ENCODE results near the gene GAGE10.
"Not testable (repeated sequence)": the region's sequence is repeated elsewhere in the genome, so short reads cannot be mapped to it uniquely, and the experiment has no call there.

DNA sequence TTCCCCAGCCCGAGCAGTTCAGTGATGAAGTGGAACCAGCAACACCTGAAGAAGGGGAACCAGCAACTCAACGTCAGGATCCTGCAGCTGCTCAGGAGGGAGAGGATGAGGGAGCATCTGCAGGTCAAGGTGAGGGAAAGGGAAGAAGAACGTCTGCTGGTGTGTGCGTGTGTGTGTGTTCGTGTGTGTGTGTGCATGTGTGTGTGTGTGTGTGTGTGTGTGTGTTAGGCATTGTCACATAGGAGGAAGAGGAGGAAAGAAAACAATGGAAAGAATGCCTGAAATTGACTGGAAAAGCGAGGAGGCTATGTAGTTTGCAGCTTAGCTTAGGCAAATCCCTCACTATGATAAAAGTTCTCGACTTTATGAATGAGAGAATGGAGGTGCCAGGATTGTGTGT is 20.3 kb downstream of the GAGE10 start:
- not testable (repeated sequence) for TF ChIP-seq SMAD3 (CRISPR knock-in tag; IDR thresholded peaks at IDR 0.05; ENCODE audit: borderline replicate concordance); NR2C2 (CRISPR knock-in tag; IDR thresholded peaks at IDR 0.05); ZNF263 (CRISPR knock-in tag; IDR thresholded peaks at IDR 0.05; ENCODE audit: low read depth); ETV6 (CRISPR knock-in tag; IDR thresholded peaks at IDR 0.05)
- TF ChIP-seq, protein P1, sequence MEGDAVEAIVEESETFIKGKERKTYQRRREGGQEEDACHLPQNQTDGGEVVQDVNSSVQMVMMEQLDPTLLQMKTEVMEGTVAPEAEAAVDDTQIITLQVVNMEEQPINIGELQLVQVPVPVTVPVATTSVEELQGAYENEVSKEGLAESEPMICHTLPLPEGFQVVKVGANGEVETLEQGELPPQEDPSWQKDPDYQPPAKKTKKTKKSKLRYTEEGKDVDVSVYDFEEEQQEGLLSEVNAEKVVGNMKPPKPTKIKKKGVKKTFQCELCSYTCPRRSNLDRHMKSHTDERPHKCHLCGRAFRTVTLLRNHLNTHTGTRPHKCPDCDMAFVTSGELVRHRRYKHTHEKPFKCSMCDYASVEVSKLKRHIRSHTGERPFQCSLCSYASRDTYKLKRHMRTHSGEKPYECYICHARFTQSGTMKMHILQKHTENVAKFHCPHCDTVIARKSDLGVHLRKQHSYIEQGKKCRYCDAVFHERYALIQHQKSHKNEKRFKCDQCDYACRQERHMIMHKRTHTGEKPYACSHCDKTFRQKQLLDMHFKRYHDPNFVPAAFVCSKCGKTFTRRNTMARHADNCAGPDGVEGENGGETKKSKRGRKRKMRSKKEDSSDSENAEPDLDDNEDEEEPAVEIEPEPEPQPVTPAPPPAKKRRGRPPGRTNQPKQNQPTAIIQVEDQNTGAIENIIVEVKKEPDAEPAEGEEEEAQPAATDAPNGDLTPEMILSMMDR (IDR thresholded peaks at IDR 0.05) = not testable (repeated sequence)
- TF ChIP-seq, protein P2, sequence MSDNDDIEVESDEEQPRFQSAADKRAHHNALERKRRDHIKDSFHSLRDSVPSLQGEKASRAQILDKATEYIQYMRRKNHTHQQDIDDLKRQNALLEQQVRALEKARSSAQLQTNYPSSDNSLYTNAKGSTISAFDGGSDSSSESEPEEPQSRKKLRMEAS (CRISPR knock-in tag; IDR thresholded peaks at IDR 0.05) = not testable (repeated sequence)
- TF ChIP-seq, protein P3, sequence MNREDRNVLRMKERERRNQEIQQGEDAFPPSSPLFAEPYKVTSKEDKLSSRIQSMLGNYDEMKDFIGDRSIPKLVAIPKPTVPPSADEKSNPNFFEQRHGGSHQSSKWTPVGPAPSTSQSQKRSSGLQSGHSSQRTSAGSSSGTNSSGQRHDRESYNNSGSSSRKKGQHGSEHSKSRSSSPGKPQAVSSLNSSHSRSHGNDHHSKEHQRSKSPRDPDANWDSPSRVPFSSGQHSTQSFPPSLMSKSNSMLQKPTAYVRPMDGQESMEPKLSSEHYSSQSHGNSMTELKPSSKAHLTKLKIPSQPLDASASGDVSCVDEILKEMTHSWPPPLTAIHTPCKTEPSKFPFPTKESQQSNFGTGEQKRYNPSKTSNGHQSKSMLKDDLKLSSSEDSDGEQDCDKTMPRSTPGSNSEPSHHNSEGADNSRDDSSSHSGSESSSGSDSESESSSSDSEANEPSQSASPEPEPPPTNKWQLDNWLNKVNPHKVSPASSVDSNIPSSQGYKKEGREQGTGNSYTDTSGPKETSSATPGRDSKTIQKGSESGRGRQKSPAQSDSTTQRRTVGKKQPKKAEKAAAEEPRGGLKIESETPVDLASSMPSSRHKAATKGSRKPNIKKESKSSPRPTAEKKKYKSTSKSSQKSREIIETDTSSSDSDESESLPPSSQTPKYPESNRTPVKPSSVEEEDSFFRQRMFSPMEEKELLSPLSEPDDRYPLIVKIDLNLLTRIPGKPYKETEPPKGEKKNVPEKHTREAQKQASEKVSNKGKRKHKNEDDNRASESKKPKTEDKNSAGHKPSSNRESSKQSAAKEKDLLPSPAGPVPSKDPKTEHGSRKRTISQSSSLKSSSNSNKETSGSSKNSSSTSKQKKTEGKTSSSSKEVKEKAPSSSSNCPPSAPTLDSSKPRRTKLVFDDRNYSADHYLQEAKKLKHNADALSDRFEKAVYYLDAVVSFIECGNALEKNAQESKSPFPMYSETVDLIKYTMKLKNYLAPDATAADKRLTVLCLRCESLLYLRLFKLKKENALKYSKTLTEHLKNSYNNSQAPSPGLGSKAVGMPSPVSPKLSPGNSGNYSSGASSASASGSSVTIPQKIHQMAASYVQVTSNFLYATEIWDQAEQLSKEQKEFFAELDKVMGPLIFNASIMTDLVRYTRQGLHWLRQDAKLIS (CRISPR knock-in tag; IDR thresholded peaks at IDR 0.05; ENCODE audit: borderline replicate concordance) = not testable (repeated sequence)
